ENCODE data around the gene ANKRD37.

ANKRD37 gene

DNA sequence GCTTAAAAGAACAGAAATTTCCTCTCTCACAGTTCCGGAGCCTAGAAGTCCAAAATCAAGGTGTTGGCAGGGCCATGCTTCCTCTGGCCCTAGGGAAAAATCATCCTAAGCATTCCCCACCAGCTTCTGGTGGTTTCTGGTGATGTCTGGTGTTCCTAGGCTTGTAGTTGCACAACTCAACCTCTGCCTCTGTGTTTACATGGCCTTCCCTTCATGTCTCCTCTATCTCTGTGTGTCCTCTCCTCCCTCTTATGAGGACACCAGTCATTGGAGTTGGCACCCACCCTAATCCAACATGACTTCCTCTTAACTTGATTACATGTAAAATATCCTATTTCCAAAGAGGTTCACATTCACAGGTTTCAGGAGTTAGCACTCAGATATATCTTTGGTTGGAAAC lies 16.3 kb upstream of the ANKRD37 start:
- DNase-seq (ENCODE audit: low spot score) = no peak

DNA sequence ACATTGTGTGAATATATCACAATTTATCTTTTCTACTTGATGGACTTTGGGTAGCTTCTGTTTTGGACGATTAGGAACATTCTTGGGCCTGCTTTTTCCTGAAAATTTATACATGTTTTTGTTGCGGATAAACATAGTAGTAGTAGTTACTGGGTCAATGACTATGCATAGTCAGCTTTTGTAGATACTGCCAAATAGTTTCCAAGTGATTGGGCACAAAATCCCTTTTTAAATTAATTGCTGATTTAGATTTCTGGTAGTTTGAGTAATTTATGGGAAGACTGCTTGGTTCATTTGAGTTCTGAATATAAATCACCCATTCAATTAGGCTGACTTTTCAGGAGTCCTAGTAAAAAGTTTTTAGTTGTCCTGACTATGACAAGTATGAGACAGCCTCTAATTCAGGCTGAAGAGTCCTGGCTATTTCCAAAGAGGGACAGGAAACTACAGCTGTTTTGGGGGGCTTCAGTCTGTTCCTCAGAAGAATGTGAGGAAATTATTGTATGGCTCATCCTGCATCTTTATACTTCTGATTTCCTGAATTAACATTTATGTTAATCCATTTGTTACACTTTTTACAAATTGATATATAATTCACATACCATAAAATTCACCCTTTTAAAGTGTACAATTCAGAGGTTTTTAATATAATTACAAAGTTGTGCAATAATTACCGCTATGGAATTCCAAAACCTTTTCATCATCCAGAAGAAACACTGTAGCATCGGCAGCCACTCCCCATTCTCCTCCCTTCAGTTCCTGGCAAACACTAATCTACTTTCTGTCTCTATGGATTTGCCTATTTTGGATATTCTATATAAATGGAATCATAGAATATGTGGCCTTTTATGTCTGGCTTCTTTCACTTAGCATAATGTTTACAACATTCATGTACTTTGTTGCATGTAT lies 15.1 kb upstream of the ANKRD37 start:
- DNase-seq (ENCODE audit: low spot score) = no peak

DNA sequence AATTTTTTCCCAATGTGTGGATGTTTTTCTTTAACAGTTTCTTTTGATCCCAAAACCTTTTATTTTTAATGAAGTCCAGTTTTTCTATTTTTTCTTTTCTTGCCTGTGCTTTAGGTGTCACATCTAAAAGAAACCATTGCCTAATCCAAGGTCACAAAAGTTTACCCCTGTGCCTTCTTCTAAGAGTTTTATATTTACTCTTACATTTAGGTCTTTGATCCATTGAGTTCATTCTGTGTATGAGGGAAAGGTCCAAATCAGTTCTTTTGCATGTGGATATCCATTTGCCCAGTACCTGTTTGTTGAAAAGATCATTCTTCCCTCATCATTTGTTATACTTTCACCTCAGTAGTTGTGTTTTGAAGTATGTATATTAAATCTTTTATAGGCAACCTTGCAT lies 13.9 kb upstream of the ANKRD37 start:
- DNase-seq (ENCODE audit: low spot score) = no peak

- no peak for DNase-seq (ENCODE audit: low spot score)
Measured at GRCh38 chr4:185383451-185383850, 13.2 kb upstream of the ANKRD37 start.

GRCh38 chr4:185384061-185384460 lies 12.6 kb upstream of the ANKRD37 start:
- DNase-seq (ENCODE audit: low spot score) = no peak

DNA sequence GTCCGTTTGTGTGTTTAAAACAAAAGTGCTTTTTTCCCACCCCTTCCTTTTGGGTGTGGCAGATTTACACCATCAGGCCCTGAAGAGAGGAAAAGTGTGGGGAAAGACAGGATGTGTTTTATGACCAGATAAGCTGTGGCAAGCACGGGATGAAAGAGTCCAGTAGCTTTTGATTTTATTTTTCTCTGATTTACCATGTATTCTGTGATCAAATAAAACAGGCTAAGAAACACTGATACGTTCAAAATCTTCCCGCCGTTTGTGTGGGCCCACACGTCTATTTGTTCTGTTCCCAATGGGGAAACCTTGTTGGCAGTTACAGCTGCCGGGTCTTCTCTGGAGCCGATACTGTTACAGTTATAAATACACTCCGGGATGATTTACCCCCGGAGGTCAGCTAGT lies 11.7 kb upstream of the ANKRD37 start:
- DNase-seq (ENCODE audit: low spot score) = no peak

GRCh38 chr4:185387957-185388356 lies 8.7 kb upstream of the ANKRD37 start:
- DNase-seq (ENCODE audit: low spot score) = no peak

DNA sequence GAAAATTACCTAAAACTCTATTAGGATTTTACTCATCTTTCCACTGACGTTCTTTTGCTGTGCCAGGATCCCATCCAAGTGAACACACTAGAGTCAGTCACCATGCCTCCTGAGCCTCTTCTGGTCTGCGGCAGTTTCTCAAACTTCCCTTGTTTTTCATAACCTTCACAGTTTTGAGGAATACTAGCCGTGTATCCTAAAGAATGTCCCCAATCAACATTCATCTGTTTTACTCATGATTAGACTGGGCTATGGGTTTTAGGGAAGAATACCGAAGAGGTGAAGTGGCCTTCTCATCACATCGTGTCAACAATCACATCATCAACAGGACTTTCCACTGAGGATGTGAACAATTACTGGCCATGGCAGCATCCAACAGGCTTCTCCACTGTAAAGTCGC lies 5.7 kb upstream of the ANKRD37 start:
- no peak for DNase-seq (ENCODE audit: low spot score)

GRCh38 chr4:185392156-185392555 lies 4.5 kb upstream of the ANKRD37 start:
- no peak for DNase-seq (ENCODE audit: low spot score)

DNA sequence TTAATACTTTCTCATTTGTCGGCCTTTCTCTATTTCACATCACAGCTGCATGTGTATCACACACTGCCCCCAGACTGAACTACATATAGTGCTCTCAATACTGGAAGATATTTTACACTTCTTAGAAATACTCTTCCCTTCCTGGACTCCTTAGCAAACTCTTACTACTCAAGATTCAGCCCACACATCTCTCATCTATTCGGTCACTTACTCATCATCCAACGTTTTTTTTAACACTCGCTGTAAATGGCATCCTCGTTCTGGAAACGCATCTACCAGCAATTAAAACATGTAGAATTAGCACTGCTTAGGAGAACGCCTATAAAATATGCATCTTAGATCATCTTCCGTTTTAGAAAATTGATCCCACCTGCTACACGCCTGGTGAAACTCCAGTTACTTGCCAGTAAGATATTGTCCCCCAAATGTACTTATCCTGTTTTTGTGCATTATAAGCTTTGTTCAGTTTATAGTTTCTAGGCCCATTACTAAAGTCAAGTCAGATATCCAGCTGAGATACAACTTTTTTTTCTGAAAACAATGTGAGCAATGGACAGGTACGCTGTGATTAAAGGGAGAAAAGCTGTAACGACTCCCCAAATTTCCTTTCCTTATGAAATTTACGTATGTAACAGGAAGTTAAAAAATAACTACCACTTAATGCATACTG lies 1.9 kb upstream of the ANKRD37 start:
- no peak for DNase-seq (ENCODE audit: low spot score)

DNA sequence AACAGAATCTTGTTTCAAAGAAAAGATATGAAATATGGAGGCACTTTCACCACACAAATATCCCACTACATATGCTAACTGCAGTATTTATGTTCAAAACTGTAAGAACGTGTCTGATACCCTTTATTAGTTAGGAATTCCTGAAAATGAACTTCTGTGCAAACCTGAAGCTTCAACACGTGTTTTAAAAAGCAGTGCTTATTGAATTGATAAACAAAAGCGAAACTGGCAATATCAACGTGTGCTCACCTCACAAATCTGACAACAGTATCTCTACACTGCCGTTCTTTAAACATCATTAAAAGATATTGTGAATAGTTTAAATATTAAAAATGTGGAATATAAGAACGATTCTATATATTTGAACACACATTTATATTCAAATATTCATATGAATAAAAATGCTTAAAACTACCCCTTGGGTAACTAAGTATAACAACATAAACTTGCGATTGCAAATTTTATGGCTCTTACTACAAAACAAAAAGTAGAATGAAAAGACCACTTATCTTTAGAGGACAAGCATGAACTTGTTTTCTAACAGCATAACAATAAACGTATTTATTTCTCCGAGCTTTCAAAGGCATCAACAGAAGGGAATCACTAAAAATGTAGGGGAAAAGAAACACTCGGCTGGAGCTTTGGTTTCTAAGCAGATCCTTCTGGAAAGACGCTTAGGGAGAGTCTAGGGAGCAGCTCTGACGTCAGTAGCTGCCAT lies 1.2 kb upstream of the ANKRD37 start, which contains the start of gene LRP2BP:
TSS of gene LRP2BP (minus strand) at position 687 of the 718 bp plus-strand sequence. CDS start 17,738 bp downstream, outside the sequence.
- peak; percentile 73 for DNase-seq (ENCODE audit: low spot score)

GRCh38 chr4:185395956-185396723 lies 501 bp upstream of the ANKRD37 start:
- DNase-seq (ENCODE audit: low spot score) = peak; percentile 98

DNA sequence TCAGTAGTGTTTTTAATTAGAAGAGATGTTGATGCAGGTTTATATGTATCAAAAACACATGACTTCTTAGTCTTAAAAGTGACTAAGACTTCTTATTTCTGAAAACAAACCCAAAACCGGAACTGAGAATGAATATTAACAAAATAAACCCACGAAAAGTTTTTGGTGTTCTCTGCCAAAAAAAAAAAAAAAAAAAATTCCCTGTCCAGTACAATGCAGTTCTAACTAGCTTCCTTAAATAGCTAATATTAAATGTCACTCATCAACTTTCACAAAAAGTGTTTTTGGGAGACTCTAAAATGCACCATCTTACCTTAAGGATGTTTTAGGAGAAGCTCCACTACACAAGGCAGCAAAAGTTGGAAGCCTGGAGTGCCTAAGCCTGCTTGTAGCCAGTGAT lies 2.0 kb downstream of the ANKRD37 start:
- DNase-seq (ENCODE audit: low spot score) = no peak

DNA sequence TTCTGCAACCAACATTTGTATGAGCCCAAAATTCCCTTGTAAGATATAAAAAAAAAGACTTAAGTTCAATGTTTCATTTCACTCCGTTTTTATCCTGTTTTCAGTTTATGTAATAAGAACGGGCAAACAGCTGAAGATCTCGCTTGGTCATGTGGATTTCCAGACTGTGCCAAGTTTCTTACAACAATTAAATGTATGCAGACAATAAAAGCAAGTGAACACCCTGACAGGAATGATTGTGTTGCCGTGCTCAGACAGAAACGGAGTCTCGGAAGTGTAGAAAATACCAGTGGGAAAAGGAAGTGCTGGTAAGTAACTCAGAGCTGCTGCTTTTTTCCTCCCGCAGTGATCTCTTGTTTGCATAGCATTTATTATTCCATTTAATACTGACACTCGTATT lies 2.8 kb downstream of the ANKRD37 start:
- no peak for DNase-seq (ENCODE audit: low spot score)

GRCh38 chr4:185404031-185404430 lies 7.4 kb downstream of the ANKRD37 start:
- DNase-seq (ENCODE audit: low spot score) = no peak

GRCh38 chr4:185405296-185405999 lies 8.8 kb downstream of the ANKRD37 start:
- DNase-seq (ENCODE audit: low spot score) = no peak

- no peak for DNase-seq (ENCODE audit: low spot score)
Measured at GRCh38 chr4:185408432-185408831, 11.8 kb downstream of the ANKRD37 start.

DNA sequence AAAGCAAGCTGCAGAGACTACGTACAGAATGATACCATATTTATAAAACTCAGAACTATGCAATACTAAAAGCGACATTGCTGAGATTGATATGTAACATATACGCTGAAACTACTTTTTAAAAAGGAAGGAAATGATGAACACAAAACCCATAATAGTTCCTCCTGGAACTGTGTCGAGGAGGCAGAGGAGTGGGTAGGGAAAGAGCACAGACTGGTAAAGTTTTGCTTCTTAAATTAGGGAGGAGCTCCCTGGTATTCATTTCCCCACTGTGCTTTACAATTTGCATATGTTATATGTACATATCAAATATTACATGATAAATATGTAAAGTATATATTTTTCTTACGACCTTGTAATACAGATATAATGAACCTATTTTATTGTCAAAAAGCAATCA lies 15.2 kb downstream of the ANKRD37 start:
- no peak for DNase-seq (ENCODE audit: low spot score)

- DNase-seq (ENCODE audit: low spot score) = no peak
Measured at GRCh38 chr4:185412412-185412811, 15.8 kb downstream of the ANKRD37 start.

DNA sequence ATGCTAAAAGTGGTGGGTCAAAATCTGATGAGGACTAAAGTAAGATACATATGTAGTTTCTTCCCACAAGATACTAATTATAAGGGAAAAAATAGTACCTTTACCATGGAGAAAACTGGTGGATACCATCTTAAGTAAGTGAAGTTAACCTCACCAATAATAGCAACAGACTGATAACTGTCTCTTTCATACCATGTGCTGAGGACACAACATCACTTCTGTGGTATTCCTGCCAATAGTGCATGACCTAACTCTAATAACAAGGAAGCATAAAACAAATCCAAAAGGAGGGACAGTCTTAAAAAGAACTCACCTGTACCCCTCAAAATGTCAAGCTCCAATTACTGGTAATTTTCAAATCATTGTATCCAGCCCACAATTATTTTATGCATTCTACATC lies 20.3 kb downstream of the ANKRD37 start:
- no peak for DNase-seq (ENCODE audit: low spot score)
